PC-3 (cell line): ENCODE results near the gene DBF4B. TPM values are rescaled to one million over a fixed set of nuclear protein-coding genes. Genes with fewer than 3 reads are reported as not detected.
"Not testable (repeated sequence)": the region's sequence is repeated elsewhere in the genome, so short reads cannot be mapped to it uniquely, and the experiment has no call there.

Source experiments
- ATAC-seq: fragments of 200-7000 bp; cut with Tn5 transposase; 2 replicates; pipeline ENCODE4 v1.9.1; 2020; ENCODE audit warnings: mild to moderate bottlenecking, moderate library complexity
- BruUV-seq: library from RNA; stranded (reverse); fragments of 400-500 nt; replicated peaks from 2 replicates; lab custom pipeline; 2021; lab: Mats Ljungman, UMichigan
- CTCF ChIA-PET: fragments of 300-600 bp; sonication (Branson Sonifier 250); formaldehyde crosslinking; loops from one replicate; lab custom pipeline; 2022; ENCODE audit warnings: antibody characterized with exemption; lab: Charles Lee
- POLR2A ChIA-PET: fragments of 300-600 bp; sonication (Branson Sonifier 250); formaldehyde crosslinking; loops from one replicate; lab custom pipeline; 2022; ENCODE audit warnings: antibody characterized with exemption; ENCODE audit not compliant: unreplicated experiment; lab: Charles Lee
- DNase-seq: peaks from one replicate; pipeline ENCODE4 v3.0.0-alpha.2; 2015
- H2AFZ ChIP-seq: fragments of 300-600 bp; sonication (generic); 2 replicates; pipeline ENCODE4 v1.6.0; 2016; ENCODE audit warnings: antibody characterized with exemption, low read length
- H3F3A ChIP-seq: fragments of 300-600 bp; sonication (generic); one replicate; pipeline ENCODE4 v1.6.0; 2017; ENCODE audit warnings: antibody characterized with exemption, low read length, control low read depth, mild to moderate bottlenecking; ENCODE audit not compliant: unreplicated experiment
- H3K27ac ChIP-seq: fragments of 300-600 bp; sonication (generic); 2 replicates; pipeline ENCODE4 v1.5.1; 2016; ENCODE audit warnings: mild to moderate bottlenecking, low read length
- H3K27me3 ChIP-seq: fragments of 300-600 bp; sonication (generic); 2 replicates; pipeline ENCODE4 v1.6.1; 2016; ENCODE audit warnings: low read length, mixed read lengths
- H3K36me3 ChIP-seq: fragments of 300-600 bp; sonication (generic); 2 replicates; pipeline ENCODE4 v1.6.1; 2016; ENCODE audit warnings: low read depth, mixed run types, low read length, mixed read lengths
- H3K4me1 ChIP-seq: fragments of 300-600 bp; sonication (generic); 2 replicates; pipeline ENCODE4 v1.5.1; 2016; ENCODE audit warnings: low read length; ENCODE audit not compliant: insufficient read depth
- H3K4me2 ChIP-seq: fragments of 300-600 bp; sonication (generic); 2 replicates; pipeline ENCODE4 v1.6.0; 2016; ENCODE audit warnings: low read length
- H3K4me3 ChIP-seq: fragments of 300-600 bp; sonication (generic); 2 replicates; pipeline ENCODE4 v1.5.1; 2016; ENCODE audit warnings: mild to moderate bottlenecking, low read length, mixed read lengths
- H3K79me2 ChIP-seq: fragments of 300-600 bp; sonication (generic); 2 replicates; pipeline ENCODE4 v1.6.1; 2017; ENCODE audit warnings: low read length, mixed read lengths
- H3K9ac ChIP-seq: fragments of 300-600 bp; sonication (generic); 2 replicates; pipeline ENCODE4 v1.6.0; 2016; ENCODE audit warnings: mild to moderate bottlenecking, low read length
- H3K9me2 ChIP-seq: fragments of 300-600 bp; sonication (generic); replicated peaks from 2 replicates; pipeline ENCODE4 v1.6.1; 2016; ENCODE audit warnings: mixed run types, low read length, mixed read lengths
- H3K9me3 ChIP-seq: fragments of 300-600 bp; sonication (generic); 2 replicates; pipeline ENCODE4 v1.6.1; 2016; ENCODE audit warnings: low read length, mixed read lengths
- H4K20me1 ChIP-seq: fragments of 300-600 bp; sonication (generic); 2 replicates; pipeline ENCODE4 v1.6.1; 2016; ENCODE audit warnings: low read length, mixed read lengths
- CTCF ChIP-seq: fragments of 300-600 bp; sonication (generic); conservative IDR thresholded peaks from 2 replicates; pipeline ENCODE4 v1.5.1; 2017; ENCODE audit warnings: antibody characterized with exemption, low read depth, mild to moderate bottlenecking, low read length
- EZH2 ChIP-seq: fragments of 300-600 bp; sonication (generic); IDR thresholded peaks from one replicate; pipeline ENCODE4 v1.6.1; 2017; ENCODE audit warnings: antibody characterized with exemption, mild to moderate bottlenecking, low read length; ENCODE audit not compliant: unreplicated experiment
- EZH2phosphoT487 ChIP-seq: fragments of 300-600 bp; sonication (generic); IDR thresholded peaks from 2 replicates; pipeline ENCODE4 v1.6.1; 2018; ENCODE audit warnings: mild to moderate bottlenecking, antibody characterized with exemption, low read length, borderline replicate concordance
- intact Hi-C: fragments of 100-400 bp; cut with micrococcal nuclease; formaldehyde crosslinking; loops from 2 replicates; pipeline ENCODE4 v1.9.0; 2023
- total RNA-seq: library from RNA; depleted of rRNA; stranded (reverse); fragments of >200 nt; gene quantifications from 2 replicates; pipeline ENCODE4 v1.2.3, GENCODE V29; 2014

The DBF4B gene
- total RNA-seq, 1 experiment from 2014 or later, result 17.9 TPM

DNA sequence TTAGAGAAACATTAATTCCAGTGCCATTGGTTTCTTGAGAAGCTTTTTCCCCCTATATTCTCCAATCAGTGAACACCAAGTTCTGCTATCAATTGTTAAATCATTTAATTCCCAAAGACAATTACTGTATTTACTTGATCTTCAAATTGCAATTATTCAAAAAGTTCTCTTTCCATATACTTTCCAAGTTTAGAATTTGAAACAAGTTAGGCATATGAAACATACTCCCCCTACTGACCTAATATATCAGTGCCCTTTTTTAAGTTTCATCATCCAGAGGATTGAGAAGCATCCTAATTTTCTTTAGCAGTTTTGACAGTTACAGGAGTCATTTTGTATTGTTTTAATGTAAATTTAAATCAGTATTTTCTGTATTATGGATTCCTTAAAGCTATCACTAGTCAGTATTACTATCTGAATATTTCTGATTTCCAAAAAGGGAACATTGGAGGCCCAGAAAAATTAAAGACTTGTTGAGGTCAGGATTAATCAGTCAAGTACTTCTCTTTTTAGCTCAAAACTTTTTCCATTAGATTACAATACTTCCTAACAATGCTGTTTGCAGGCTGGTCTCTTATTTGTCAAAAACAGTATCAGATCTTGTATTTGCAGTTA, 35.9 kb upstream of the DBF4B start:
- intact Hi-C loops, result loop anchor here (1.0 kb wide), 1 partner anchor 139 kb away; no protein-coding TSS in a partner anchor
- ATAC-seq, result peak; percentile 51; the same call in 1 of the 2 replicates

DNA sequence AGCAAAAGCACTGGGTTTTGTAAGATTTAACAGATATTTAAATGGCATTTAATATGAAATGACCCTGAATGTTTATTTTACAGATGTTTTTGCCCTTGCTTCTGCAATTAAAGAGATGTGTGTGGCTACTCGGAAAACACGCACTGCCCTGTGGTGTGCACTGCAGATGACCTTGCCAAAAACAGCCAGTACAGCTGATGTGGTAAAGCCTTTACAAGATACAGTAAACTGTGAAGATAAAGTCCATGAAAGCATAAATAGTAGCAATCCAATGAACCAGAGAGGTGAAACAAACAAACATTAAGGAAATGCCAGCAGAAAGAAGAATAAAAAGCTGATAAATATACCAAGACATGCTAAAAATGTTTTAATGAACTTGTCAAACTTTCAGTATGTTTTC, 34.6 kb upstream of the DBF4B start:
- Histone ChIP-seq H3K27ac (no peak overlapping the region), H3F3A (no peaks in the 10 kb centered on the region), H3K9me2 (no peaks in the 10 kb centered on the region), H3K9me3 (no peaks in the 10 kb centered on the region), H3K27me3 (no peaks in the 10 kb centered on the region), H3K9ac (no peak overlapping the region), H2AFZ (no peak overlapping the region), H3K4me3 (no peak overlapping the region), H3K4me2 (no peak overlapping the region), H3K36me3 (no peaks in the 10 kb centered on the region; the same call in 1 of the 2 replicates), H3K4me1 (0 out of 2 replicates have a peak, but pooled peaks cover 5% of the 10 kb centered on the region), H4K20me1 (no peaks in the 10 kb centered on the region), H3K79me2 (no peaks in the 10 kb centered on the region)
- no TSS peak for BruUV-seq
- TF ChIP-seq EZH2 (no peak), EZH2phosphoT487 (no peak), CTCF (no peak)
- DNase-seq (no peak), ATAC-seq (no peak)
- CTCF ChIA-PET, result no interaction called here
- intact Hi-C loops, result no loop called here
- POLR2A ChIA-PET, result no interaction called here

More for the DNA sequence above, 35.9 kb upstream of the DBF4B start:
- Histone ChIP-seq H3K4me2 (no peak overlapping the region), H2AFZ (no peak overlapping the region), H3K4me3 (no peak overlapping the region), H3F3A (no peaks in the 10 kb centered on the region), H3K79me2 (no peaks in the 10 kb centered on the region), H3K36me3 (no peaks in the 10 kb centered on the region), H3K27me3 (no peaks in the 10 kb centered on the region), H3K9me3 (no peaks in the 10 kb centered on the region), H3K9ac (no peak overlapping the region), H3K27ac (no peak overlapping the region), H3K9me2 (no peaks in the 10 kb centered on the region), H3K4me1 (0 out of 2 replicates have a peak, but pooled peaks cover 2% of the 10 kb centered on the region), H4K20me1 (no peaks in the 10 kb centered on the region)
- no peak for TF ChIP-seq EZH2
- no peak for TF ChIP-seq EZH2phosphoT487
- TF ChIP-seq CTCF, result peak; percentile 94
- BruUV-seq, result no TSS peak
- ChIA-PET CTCF (interaction anchor here (0.7 kb wide), 1 partner anchor 60 kb away, joined by 3 read pairs; no protein-coding TSS in a partner anchor), POLR2A (no interaction called here)
- DNase-seq, result peak; percentile 63

GRCh38 chr17:44677136-44677535, 31.3 kb upstream of the DBF4B start:
- ATAC-seq, result peak; percentile 67
- Histone ChIP-seq H3K4me2 (no peak overlapping the region), H3K9ac (no peak overlapping the region), H3K9me3 (no peaks in the 10 kb centered on the region), H3F3A (no peaks in the 10 kb centered on the region), H3K27ac (no peak overlapping the region), H3K79me2 (no peaks in the 10 kb centered on the region), H2AFZ (no peak overlapping the region), H3K4me3 (no peak overlapping the region), H3K4me1 (0 out of 2 replicates have a peak, but pooled peaks cover 5% of the 10 kb centered on the region), H4K20me1 (no peaks in the 10 kb centered on the region), H3K9me2 (no peaks in the 10 kb centered on the region), H3K36me3 (peaks cover 11% of the 10 kb centered on the region; the same call in 1 of the 2 replicates), H3K27me3 (no peaks in the 10 kb centered on the region)
- no TSS peak for BruUV-seq
- POLR2A ChIA-PET, result interaction anchor here (0.6 kb wide), 1 partner anchor 141 kb away, joined by 3 read pairs; no protein-coding TSS in a partner anchor
- TF ChIP-seq EZH2phosphoT487 (no peak), EZH2 (no peak), CTCF (no peak)
- CTCF ChIA-PET, result interaction anchor here (1.0 kb wide), 1 partner anchor 13 kb away, joined by 4 read pairs; the partner anchor contains the start of gene CCDC43
- peak; percentile 18 for DNase-seq
- intact Hi-C loops, result no loop called here

- H3K79me2 ChIP-seq, result peaks cover 36% of the 10 kb centered on the region
- H3K9ac ChIP-seq, ATAC-seq, H3K27me3 ChIP-seq, H3F3A ChIP-seq, H3K9me3 ChIP-seq, H3K9me2 ChIP-seq, BruUV-seq, H3K4me1 ChIP-seq, H4K20me1 ChIP-seq, H3K4me2 ChIP-seq, H3K4me3 ChIP-seq, CTCF ChIA-PET, H2AFZ ChIP-seq, DNase-seq, H3K27ac ChIP-seq, intact Hi-C loops: not testable (repeated sequence)
- POLR2A ChIA-PET, result interaction anchor here (0.6 kb wide), 1 partner anchor 240 kb away, joined by 3 read pairs; no protein-coding TSS in a partner anchor
- H3K36me3 ChIP-seq, result peaks cover 31% of the 10 kb centered on the region; the same call in 1 of the 2 replicates
Observed at GRCh38 chr17:44683303-44683702, 25.2 kb upstream of the DBF4B start.
